Measurements from ENCODE around the gene MLF2.

The MLF2 gene

DNA sequence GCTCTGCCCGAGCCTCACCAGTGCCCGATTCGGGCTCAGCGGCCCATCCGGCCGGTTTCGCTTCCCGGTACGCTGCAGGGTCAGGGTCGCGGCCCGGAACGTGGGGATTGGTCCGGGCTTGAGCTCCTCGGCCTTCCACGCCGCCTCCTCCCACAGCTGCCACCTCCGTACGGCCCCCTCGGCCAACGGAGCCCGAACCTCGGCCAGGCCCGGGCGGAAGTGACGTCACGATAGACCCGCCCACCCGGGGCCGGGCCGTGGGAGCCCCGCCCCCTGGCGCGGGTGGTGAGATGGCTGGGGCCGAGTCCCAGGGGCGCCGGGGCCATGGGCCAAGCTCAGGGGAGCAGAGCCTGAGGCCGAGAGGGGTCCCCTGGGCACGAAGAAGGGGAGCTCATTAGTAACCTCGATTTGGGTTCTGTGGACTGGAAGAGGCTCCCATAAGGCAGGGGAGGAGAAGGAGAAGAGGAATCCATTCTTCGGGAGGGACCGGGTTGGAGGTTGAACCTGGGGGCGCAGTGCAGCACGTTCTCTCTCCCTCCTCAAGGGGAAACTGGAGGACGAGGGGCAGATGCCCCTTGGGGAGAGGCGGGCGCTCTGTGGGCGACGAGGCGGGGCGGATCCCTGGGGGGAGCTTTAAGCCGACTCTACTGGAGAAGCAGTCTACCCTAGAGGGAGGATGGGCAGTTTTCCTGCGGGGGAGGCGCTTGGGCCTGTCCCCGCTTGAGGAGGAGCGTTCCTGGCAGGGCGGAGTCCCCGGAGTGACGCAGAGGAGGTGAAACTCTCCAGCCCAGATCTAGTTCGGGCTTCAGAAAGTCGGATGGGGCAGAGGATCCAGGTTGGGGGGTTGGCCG lies at the start of gene MLF2:
TSS of gene MLF2 (minus strand) at position 221 of the 851 bp plus-strand sequence. CDS start 807 bp downstream, outside the sequence.
- peak; percentile 97 for DNase-seq

GRCh38 chr12:6799147-6799546 lies 46.2 kb upstream of the MLF2 start:
- DNase-seq: no peak

DNA sequence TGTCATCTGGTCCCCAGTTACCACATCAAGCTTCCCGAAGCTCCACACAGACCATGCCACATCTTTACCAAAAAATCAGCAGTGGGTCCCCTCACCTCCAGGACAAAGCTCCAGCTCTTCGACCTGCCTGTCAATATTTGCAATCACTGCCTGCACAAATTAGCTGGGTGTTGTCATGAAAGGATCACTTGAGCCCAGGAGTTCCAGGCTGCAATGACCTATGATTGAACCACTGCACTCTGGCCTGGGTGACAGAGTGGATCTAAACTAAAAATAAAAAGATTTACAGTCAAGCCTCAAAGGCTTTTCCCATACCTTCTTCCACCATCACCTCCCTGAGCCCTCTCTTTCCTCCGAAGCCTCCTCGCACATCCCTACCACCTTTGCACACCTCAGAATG lies 43.6 kb upstream of the MLF2 start:
- no peak for DNase-seq

DNA sequence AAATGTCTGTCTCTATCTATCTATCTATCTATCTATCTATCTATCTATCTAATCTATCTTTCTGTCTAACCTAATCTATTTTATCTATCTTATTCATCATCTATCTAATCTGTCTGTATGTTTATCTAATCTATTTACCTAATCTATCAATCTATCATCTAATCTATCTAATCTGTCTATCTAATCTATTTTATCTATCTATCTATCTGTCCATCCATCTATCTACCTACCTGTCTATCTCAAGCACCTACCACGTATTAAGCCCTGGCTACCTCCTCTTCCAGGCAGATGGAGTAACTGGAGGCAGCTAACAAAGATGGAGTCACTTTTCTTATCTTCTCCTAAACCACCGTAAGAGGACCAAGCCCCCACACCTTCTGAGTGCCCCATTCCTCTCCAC lies 42.1 kb upstream of the MLF2 start:
- no peak for DNase-seq

DNA sequence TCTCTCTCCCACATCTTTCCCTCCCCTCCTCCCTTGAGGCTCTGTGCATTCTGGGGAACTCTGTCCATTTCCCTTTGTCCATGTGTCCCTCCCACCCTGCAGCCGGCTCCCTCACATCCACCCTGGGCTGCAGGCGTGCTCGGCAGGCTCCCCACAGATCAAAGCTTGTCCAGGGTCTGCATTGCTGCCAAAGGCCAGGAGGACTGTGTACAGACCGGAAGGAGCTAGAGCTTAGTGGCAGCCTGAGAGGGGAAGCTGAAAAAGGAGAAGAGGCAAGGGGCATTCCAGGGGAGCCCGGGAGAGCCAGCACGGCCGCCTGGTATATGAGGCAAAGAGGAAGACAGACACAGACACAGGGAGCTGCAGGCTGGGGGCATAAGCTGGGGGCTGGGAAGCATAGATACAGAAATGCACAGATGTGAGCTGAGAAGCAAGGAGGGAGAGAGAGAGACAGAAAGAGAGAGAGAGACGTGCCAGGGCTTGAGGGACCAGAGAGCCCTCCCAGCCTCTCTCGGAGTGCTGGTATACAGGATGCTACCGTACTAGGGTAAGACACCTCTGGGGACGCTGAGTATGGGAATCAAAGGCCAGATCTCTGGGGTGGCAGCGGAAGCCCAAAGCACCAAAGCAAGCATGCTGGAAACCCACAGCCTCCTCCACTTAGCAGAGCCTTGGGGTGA lies 39.7 kb upstream of the MLF2 start:
- DNase-seq: peak; percentile 30

DNA sequence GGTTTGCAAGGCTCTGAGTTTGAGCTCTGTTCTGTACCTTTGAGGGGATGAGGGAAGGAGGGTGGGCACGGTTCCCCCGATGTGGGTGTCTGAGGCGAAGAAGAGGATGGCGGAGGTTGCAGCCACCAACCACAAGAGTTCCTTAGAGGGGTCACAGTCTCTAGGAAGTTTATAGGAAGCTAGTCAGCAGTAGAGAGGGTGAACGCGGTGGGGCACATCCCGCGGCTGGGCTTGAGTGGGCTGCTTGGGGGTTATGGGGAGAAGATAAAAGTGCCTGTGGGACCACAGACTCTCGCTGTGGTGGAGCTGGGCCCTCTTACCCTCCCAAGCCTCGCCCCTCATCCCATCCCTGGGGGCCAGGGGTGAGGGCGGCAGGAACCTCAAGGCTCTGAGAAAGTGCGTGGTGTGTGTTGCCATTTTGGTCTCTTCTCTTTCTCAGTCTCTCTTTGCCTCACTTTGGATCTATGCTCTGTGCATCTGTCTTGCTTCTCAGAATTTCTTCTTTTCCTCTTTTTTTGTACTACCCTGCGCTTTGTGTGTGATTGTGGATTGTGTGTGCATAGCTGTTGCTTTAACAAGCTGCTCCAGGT lies 39.1 kb upstream of the MLF2 start:
- no peak for DNase-seq

- DNase-seq: peak; percentile 39
These were observed 37.7 kb upstream of the MLF2 start for GRCh38 chr12:6790496-6791150.

GRCh38 chr12:6788972-6789924 lies 36.3 kb upstream of the MLF2 start, which contains the start of gene CD4:
Gene CD4, plus strand, starts transcription at chr12:6789528. Its CDS starts 10,611 bp downstream, at chr12:6800139.
- DNase-seq: peak; percentile 66

DNA sequence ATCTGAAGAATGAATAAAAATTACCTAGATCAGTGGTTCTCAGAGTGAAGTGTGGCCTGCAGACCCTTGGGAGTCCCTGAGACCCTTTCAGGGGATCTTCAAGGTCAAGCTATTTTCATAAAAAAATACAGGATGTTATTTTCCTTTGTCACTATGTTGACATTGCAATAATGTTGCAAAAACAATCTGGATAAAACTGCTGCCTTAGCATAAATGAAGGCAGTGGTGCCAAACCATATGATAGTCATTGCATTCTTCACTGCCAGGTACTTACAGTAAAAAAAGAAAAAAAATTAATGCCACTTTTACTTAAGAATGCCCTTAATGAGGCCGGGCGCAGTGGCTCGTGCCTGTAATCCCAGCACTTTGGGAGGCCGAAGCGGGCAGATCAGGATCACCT lies 34.4 kb upstream of the MLF2 start:
- no peak for DNase-seq

DNA sequence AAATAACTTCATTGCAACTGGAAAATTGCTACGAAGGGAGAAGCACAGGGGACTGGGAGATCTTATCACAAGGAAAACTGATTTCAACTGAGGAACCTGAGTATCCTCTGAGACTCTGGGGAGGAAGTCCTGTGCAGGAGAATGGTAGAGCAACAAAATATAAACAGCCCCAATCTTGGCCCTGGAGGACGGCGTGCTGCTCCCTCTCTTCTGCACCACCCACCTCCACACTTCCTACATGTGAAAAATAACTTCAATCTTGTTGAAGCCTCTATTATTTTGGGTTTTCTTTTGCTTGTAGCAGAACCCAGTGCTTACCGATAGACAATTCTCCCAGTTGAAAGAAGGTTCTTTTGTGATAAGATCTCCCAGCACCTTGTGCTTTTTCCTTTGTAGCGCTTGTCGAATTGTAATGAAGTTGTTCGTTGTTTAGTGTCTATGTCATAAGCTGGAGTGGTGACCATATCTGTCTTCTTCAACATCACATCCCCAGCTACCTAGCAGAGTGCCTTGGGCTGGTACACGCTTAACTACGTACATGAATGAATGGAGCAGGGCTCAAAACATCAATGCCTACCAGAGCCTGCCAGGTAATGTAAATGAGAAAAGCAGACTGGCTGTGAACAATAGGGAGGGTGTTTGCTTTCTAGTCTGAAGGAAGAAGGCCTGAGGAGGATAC lies 33.6 kb upstream of the MLF2 start:
- DNase-seq: no peak

- DNase-seq: no peak
These were observed 31.8 kb upstream of the MLF2 start for GRCh38 chr12:6784761-6785160.

DNA sequence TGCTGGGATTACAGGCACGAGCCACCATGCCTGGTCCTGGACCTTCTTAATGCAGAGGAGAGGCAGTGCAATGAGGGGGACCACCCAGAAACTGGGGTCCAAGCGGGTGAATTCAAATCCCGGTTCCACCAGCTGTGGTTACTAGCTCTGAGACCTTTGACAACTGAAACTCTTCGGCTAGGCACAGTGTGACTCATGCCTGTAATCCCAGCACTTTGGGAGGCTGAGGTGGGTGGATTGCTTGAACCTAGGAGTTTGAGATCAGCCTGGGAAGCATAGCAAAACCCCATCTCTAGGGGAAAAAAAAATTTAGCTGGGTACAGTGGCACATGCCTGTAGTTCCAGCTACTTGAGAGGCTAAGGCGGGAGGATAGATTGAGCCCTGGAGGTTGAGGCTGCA lies 31.4 kb upstream of the MLF2 start:
- DNase-seq: no peak

GRCh38 chr12:6783828-6784227 lies 30.9 kb upstream of the MLF2 start:
- no peak for DNase-seq

- DNase-seq: no peak
These were observed 30.1 kb upstream of the MLF2 start for GRCh38 chr12:6782850-6783566.

GRCh38 chr12:6782119-6782518 lies 29.2 kb upstream of the MLF2 start:
- no peak for DNase-seq

- no peak for DNase-seq
These were observed 27.6 kb upstream of the MLF2 start for GRCh38 chr12:6780573-6780972.

DNA sequence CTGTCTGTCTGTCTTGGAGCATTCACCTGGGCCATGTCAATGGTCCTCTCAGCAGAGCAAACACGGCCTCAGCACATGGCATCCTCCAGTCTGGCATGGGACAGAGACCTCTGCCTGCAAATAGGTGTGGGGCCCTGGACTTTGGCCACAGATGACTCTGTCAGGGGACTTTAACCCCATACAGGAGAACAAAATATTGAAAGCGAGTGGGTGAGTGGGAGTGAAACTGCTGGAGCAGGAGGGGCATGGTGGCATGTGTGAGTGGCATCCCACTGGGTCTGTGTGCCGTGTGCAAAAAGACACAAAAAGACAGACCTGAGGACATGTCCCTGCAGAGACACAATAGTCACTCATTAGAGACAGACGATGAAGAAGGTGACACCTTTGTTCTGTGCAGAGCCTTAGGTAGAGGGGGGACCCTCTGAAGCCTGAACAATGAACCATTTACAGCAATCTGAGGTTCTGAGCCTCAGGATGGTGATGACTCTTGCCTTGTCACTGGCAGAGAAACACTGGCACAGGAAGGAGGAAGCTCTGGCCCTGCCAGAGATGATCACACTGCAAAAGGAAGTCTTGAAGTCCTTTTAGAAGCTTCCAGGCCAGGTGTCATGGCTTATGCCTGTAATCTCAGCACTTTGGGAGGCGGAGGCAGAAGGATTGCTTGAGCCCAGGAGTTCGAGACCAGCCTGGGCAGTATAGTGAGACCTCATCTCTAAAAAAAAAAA lies 26.9 kb upstream of the MLF2 start:
- DNase-seq: no peak

- peak; percentile 85 for DNase-seq
These were observed 25.9 kb upstream of the MLF2 start for GRCh38 chr12:6778574-6779550.

DNA sequence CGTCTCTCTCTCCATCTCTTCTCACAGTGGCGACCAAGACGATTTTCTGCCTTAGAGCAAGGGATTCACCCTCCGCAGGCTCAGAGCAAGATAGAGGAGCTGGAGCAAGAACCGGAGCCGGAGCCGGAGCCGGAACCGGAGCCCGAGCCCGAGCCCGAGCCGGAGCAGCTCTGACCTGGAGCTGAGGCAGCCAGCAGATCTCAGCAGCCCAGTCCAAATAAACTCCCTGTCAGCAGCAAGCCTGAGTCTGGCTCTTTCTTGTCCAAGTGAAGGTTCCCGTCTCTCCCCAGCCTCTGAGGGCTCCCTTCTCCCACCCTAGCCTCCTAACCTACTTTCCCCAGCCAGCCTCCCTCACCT lies 25.3 kb upstream of the MLF2 start:
- DNase-seq: no peak

All from CD4-positive, alpha-beta T cell treated with Interleukin-4 for 4 hours (primary cell).